ENCODE data around the gene TRANK1.
A peak's percentile ranks its signal among the peaks of the same experiment; 100 is the strongest.

Gene TRANK1

DNA sequence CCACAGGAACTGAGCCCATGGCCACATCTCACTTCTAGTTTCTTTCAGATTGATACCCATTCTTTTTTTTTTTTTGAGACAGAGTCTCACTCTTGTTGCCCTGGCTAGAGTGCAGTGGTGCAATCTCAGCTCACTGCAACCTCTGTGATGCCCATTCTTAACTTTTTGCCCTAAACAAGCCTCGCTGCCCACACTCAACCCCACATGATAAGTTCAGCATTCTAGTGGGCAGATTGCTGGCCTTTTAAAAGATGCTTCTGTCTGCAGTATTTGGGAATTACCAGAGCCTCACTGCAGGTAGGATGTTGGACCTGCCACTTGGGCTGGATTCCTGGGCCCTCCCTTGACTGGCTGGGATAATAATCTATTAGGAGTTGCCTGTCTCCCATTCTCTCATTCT, 51.0 kb downstream of the TRANK1 start:
- Histone ChIP-seq H2BK12ac (ENCODE audit: low read length) (peak overlapping the region; percentile 88), H2AK5ac (ENCODE audit: low read length) (peak overlapping the region; percentile 29), H3K4ac (ENCODE audit: low read depth, low read length) (no peak overlapping the region), H4K8ac (ENCODE audit: low read depth, low read length) (no peak overlapping the region), H3K9ac (ENCODE audit: low read length) (no peak overlapping the region), H3K4me2 (ENCODE audit: low read length) (no peak overlapping the region), H4K12ac (ENCODE audit: low read depth, low read length) (no peak overlapping the region), H3K9me3 (ENCODE audit: insufficient read depth, low read depth, low read length) (no peaks in the 10 kb centered on the region), H3K79me2 (ENCODE audit: control insufficient read depth, insufficient read depth, low read length, poor library complexity) (no peaks in the 10 kb centered on the region), H2AFZ (ENCODE audit: insufficient read depth, low read length, poor library complexity) (no peak overlapping the region), H3K18ac (ENCODE audit: low read length) (no peak overlapping the region), H2BK120ac (ENCODE audit: insufficient read depth, low read length, poor library complexity) (peak overlapping the region; percentile 68), H3K14ac (ENCODE audit: low read length) (peak overlapping the region; percentile 53), H3K23ac (ENCODE audit: low read length) (no peak overlapping the region), H3K4me3 (ENCODE audit: low read depth, low read length) (no peak overlapping the region), H2BK5ac (ENCODE audit: low read depth, low read length, poor library complexity) (no peak overlapping the region), H3K27ac (ENCODE audit: low read depth, low read length) (no peak overlapping the region), H3K27me3 (ENCODE audit: insufficient read depth, low read length) (no peaks in the 10 kb centered on the region), H4K91ac (ENCODE audit: low read depth, low read length) (peak overlapping the region; percentile 77), H3K36me3 (ENCODE audit: control insufficient read depth in 1 of 2, insufficient read depth in 2 of 2, low read length in 2 of 2) (no peaks in the 10 kb centered on the region), H3K4me1 (ENCODE audit: control insufficient read depth in 1 of 2, insufficient read depth in 2 of 2, low read length in 2 of 2) (peaks cover 12% of the 10 kb centered on the region in 2 experiments), H3K79me1 (ENCODE audit: low read length) (peaks cover 13% of the 10 kb centered on the region)
- WGBS (ENCODE audit: extremely low coverage, insufficient coverage, insufficient read length) = no CpG with 5 or more reads among the region's 1 CpG
- DNase-seq = no peak

DNA sequence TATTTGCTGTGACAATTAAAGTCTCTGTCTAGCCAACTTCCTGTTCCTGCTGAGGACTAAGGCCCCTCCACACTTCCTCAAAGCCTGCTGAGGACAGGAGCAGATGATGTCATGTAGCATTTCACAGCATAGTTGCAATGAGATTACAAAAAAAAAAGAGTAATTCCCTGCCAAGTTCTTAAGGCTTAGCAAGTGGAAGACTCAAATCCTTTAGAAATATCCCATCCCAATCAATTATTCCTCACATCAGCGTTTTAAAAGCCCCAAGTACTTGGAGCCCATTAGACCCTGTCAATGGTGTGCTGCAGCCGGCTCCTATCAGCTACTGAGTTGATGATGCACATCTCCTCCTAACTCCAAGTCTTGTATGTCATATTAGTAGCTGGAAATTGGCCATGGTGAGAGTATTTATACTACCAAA, 51.7 kb downstream of the TRANK1 start:
- Histone ChIP-seq H2BK5ac (ENCODE audit: low read depth, low read length, poor library complexity) (no peak overlapping the region), H3K79me2 (ENCODE audit: control insufficient read depth, insufficient read depth, low read length, poor library complexity) (no peaks in the 10 kb centered on the region), H3K18ac (ENCODE audit: low read length) (no peak overlapping the region), H3K27me3 (ENCODE audit: insufficient read depth, low read length) (no peaks in the 10 kb centered on the region), H3K4me1 (ENCODE audit: control insufficient read depth in 1 of 2, insufficient read depth in 2 of 2, low read length in 2 of 2) (peaks cover 12% of the 10 kb centered on the region in 2 experiments), H3K23ac (ENCODE audit: low read length) (no peak overlapping the region), H2BK120ac (ENCODE audit: insufficient read depth, low read length, poor library complexity) (peak overlapping the region; percentile 68), H4K91ac (ENCODE audit: low read depth, low read length) (peak overlapping the region; percentile 84), H3K4ac (ENCODE audit: low read depth, low read length) (no peak overlapping the region), H3K4me3 (ENCODE audit: low read depth, low read length) (no peak overlapping the region), H2AFZ (ENCODE audit: insufficient read depth, low read length, poor library complexity) (no peak overlapping the region), H3K27ac (ENCODE audit: low read depth, low read length) (peak overlapping the region; percentile 33), H4K12ac (ENCODE audit: low read depth, low read length) (no peak overlapping the region), H3K14ac (ENCODE audit: low read length) (no peak overlapping the region), H3K9me3 (ENCODE audit: insufficient read depth, low read depth, low read length) (no peaks in the 10 kb centered on the region), H3K9ac (ENCODE audit: low read length) (no peak overlapping the region), H4K8ac (ENCODE audit: low read depth, low read length) (peak overlapping the region; percentile 23), H3K4me2 (ENCODE audit: low read length) (no peak overlapping the region), H3K36me3 (ENCODE audit: control insufficient read depth in 1 of 2, insufficient read depth in 2 of 2, low read length in 2 of 2) (no peaks in the 10 kb centered on the region), H3K79me1 (ENCODE audit: low read length) (peaks cover 13% of the 10 kb centered on the region), H2AK5ac (ENCODE audit: low read length) (no peak overlapping the region), H2BK12ac (ENCODE audit: low read length) (peak overlapping the region; percentile 74)
- peak in 1 of 2 donors; percentile 17 for DNase-seq
- no CpG with 5 or more reads among the region's 2 CpGs for WGBS (ENCODE audit: extremely low coverage, insufficient coverage, insufficient read length)

DNA sequence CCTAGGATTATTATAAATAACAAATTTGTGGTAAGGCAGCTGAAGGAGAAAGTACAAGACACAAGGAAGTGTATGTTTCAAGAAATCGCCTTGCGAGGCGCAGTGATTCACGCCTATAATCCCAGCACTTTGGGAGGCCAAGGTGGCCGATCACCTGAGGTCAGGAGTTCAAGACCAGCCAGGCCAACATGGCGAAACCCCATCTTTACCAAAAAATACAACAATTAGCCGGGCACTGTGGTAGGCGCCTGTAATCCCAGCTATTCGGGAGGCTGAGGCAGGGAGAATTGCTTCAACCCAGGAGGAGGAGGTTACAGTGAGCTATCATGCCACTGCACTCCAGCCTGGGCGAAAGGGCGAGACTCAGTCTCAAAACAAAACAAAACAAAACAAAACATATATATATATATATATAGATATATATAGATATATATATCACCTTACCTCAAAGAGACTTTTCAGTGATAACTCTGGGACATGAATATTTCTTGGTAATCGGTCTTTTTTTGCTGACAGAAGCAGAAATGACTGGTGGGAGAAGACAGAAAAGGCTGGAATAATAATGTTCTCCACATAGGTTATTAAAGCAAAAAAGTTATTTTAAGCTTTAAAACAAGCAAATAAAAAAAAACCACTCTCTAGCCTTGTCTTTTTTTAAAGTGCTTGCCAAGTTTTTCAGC, 52.3 kb downstream of the TRANK1 start:
- peak overlapping the region; percentile 63 for H3K14ac ChIP-seq (ENCODE audit: low read length)
- H4K12ac ChIP-seq (ENCODE audit: low read depth, low read length) = no peak overlapping the region
- no peaks in the 10 kb centered on the region for H3K27me3 ChIP-seq (ENCODE audit: insufficient read depth, low read length)
- no peaks in the 10 kb centered on the region for H3K36me3 ChIP-seq (ENCODE audit: control insufficient read depth in 1 of 2, insufficient read depth in 2 of 2, low read length in 2 of 2)
- peak overlapping the region; percentile 67 for H3K18ac ChIP-seq (ENCODE audit: low read length)
- peak overlapping the region; percentile 74 for H2BK12ac ChIP-seq (ENCODE audit: low read length)
- H4K8ac ChIP-seq (ENCODE audit: low read depth, low read length) = peak overlapping the region; percentile 18
- H3K27ac ChIP-seq (ENCODE audit: low read depth, low read length) = no peak overlapping the region
- H3K79me2 ChIP-seq (ENCODE audit: control insufficient read depth, insufficient read depth, low read length, poor library complexity) = no peaks in the 10 kb centered on the region
- WGBS (ENCODE audit: extremely low coverage, insufficient coverage, insufficient read length) = no CpG with 5 or more reads among the region's 12 CpGs
- H3K9me3 ChIP-seq (ENCODE audit: insufficient read depth, low read depth, low read length) = no peaks in the 10 kb centered on the region
- H3K4ac ChIP-seq (ENCODE audit: low read depth, low read length) = peak overlapping the region; percentile 30
- no peak overlapping the region for H3K23ac ChIP-seq (ENCODE audit: low read length)
- H3K9ac ChIP-seq (ENCODE audit: low read length) = no peak overlapping the region
- H3K4me2 ChIP-seq (ENCODE audit: low read length) = no peak overlapping the region
- peaks cover 12% of the 10 kb centered on the region in 2 experiments for H3K4me1 ChIP-seq (ENCODE audit: control insufficient read depth in 1 of 2, insufficient read depth in 2 of 2, low read length in 2 of 2)
- H2AFZ ChIP-seq (ENCODE audit: insufficient read depth, low read length, poor library complexity) = no peak overlapping the region
- peak overlapping the region; percentile 72 for H2AK5ac ChIP-seq (ENCODE audit: low read length)
- H2BK120ac ChIP-seq (ENCODE audit: insufficient read depth, low read length, poor library complexity) = peak overlapping the region; percentile 72
- H3K4me3 ChIP-seq (ENCODE audit: low read depth, low read length) = no peak overlapping the region
- DNase-seq = no peak
- peaks cover 13% of the 10 kb centered on the region for H3K79me1 ChIP-seq (ENCODE audit: low read length)
- H2BK5ac ChIP-seq (ENCODE audit: low read depth, low read length, poor library complexity) = peak overlapping the region; percentile 41
- peak overlapping the region; percentile 95 for H4K91ac ChIP-seq (ENCODE audit: low read depth, low read length)

DNA sequence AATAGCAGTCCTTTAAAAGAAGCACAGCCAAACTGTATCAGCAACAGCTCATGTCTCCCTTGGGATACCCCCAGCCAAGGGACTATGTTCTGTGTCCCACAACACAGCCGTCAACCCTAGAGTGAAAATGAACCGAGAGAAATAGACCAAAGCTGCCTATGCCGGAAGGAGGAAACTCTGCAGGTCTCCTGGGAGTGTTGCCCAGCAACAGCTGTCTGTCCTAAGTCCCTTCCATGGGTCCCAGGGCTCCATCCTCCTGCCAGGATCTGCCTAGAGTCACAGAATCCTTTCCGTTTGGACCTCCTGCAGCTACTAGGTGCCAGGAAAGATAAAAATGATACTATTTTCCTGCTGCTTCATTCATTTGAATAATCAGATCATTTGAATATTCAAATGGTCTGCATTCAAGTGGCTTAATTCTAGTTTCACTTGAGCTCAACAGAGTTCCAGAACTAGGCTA, 53.1 kb downstream of the TRANK1 start:
- H3K9me3 ChIP-seq (ENCODE audit: insufficient read depth, low read depth, low read length) = no peaks in the 10 kb centered on the region
- peaks cover 13% of the 10 kb centered on the region for H3K79me1 ChIP-seq (ENCODE audit: low read length)
- no peaks in the 10 kb centered on the region for H3K36me3 ChIP-seq (ENCODE audit: control insufficient read depth in 1 of 2, insufficient read depth in 2 of 2, low read length in 2 of 2)
- no peak overlapping the region for H3K4me2 ChIP-seq (ENCODE audit: low read length)
- no peak overlapping the region for H3K18ac ChIP-seq (ENCODE audit: low read length)
- WGBS (ENCODE audit: extremely low coverage, insufficient coverage, insufficient read length) = no CpG with 5 or more reads among the region's 4 CpGs
- H4K91ac ChIP-seq (ENCODE audit: low read depth, low read length) = peak overlapping the region; percentile 39
- no peak overlapping the region for H3K4me3 ChIP-seq (ENCODE audit: low read depth, low read length)
- H2AFZ ChIP-seq (ENCODE audit: insufficient read depth, low read length, poor library complexity) = no peak overlapping the region
- H2AK5ac ChIP-seq (ENCODE audit: low read length) = no peak overlapping the region
- H3K4ac ChIP-seq (ENCODE audit: low read depth, low read length) = no peak overlapping the region
- H3K27me3 ChIP-seq (ENCODE audit: insufficient read depth, low read length) = no peaks in the 10 kb centered on the region
- H3K4me1 ChIP-seq (ENCODE audit: control insufficient read depth in 1 of 2, insufficient read depth in 2 of 2, low read length in 2 of 2) = peaks cover 10 to 12% of the 10 kb centered on the region in 2 experiments
- H2BK5ac ChIP-seq (ENCODE audit: low read depth, low read length, poor library complexity) = no peak overlapping the region
- no peak overlapping the region for H4K8ac ChIP-seq (ENCODE audit: low read depth, low read length)
- H3K14ac ChIP-seq (ENCODE audit: low read length) = no peak overlapping the region
- no peak for DNase-seq
- H3K79me2 ChIP-seq (ENCODE audit: control insufficient read depth, insufficient read depth, low read length, poor library complexity) = no peaks in the 10 kb centered on the region
- no peak overlapping the region for H3K27ac ChIP-seq (ENCODE audit: low read depth, low read length)
- peak overlapping the region; percentile 64 for H2BK120ac ChIP-seq (ENCODE audit: insufficient read depth, low read length, poor library complexity)
- no peak overlapping the region for H4K12ac ChIP-seq (ENCODE audit: low read depth, low read length)
- no peak overlapping the region for H3K9ac ChIP-seq (ENCODE audit: low read length)
- H3K23ac ChIP-seq (ENCODE audit: low read length) = no peak overlapping the region
- peak overlapping the region; percentile 45 for H2BK12ac ChIP-seq (ENCODE audit: low read length)
